ENCODE data around the gene ZNF813.

DNA sequence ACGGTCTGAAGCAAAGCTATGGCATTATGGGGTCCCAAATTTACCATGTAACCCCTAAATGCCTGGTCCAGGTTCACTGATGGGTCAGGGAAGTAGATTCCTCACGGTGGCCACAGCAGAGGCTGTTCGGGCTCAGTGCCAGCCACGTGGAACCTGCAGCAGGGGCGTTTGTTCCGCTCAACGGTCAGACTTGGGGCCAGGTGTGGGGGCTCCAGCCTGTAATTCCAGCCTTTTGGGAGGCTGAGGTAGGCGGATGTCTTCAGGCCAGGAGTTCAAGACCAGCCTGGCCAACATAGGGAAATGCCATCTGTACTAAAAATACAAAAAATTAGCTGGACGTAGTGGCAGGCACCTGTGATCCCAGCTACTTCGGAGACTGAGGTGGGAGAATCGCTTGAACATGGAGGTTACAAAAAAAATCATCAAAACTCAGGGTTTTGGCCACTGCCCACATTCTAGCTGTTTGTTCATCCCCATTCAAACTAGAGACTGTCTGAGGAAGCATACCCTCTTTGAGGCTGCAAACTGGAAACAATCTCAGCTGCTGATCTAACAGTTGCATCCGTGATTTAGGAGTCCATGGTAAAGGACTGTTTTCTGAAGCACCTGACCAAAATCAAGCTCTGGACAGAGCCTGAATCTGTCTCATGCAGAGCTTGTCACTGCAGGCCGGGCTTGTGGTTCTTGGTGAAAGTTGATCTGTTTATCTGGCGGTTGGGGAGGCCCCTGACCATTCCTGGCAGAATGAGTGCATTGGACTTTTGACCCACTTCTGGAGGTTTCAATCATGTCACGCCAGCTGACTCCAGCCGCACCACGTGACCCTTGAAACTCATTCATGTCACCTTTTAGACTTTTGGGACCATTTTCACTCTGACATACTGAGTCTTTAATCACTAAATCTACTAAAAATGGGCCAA is 40.2 kb downstream of the ZNF813 start:
- no peak for TF ChIP-seq GATA3 (IDR thresholded peaks at IDR 0.05; ENCODE audit: low read depth, low read length)
- no peak for TF ChIP-seq GATA2 (IDR thresholded peaks at IDR 0.05; ENCODE audit: low read depth, low read length)
